H1 (cell line): ENCODE data around the gene LRRC63. TPM values are rescaled to one million over a fixed set of nuclear protein-coding genes. Genes with fewer than 3 reads are reported as not detected.

Experiments
- CTCF ChIA-PET: fragments of 300-600 bp; sonication (Branson Sonifier 250); formaldehyde crosslinking; loops from one replicate; lab custom pipeline; 2021; ENCODE audit not compliant: partially characterized antibody; lab: Charles Lee
- POLR2A ChIA-PET: fragments of 300-600 bp; sonication (Branson Sonifier 250); formaldehyde crosslinking; loops from one replicate; lab custom pipeline; 2021; ENCODE audit warnings: inconsistent platforms; ENCODE audit not compliant: partially characterized antibody; lab: Charles Lee
- DNase-seq, 2 experiments: peaks; one replicate each; pipeline versions ENCODE4 v3.0.0 to v3.0.0-alpha.2; 2010 to 2022; ENCODE audit warnings: low spot score in 2 of 2, low read depth in 1 of 2, mixed read lengths in 1 of 2
- FAIRE-seq: peaks from 2 replicates; lab custom pipeline; 2011; peaks lifted over from hg19 to GRCh38; lab: Jason Lieb, UNC
- H2AFZ ChIP-seq: 2 replicates; pipeline ENCODE4 v1.8.1; 2012; ENCODE audit warnings: low read length, inconsistent platforms
- H2AK5ac ChIP-seq: 2 replicates; pipeline ENCODE4 v1.6.1; 2013; ENCODE audit warnings: low read depth, low read length
- H2BK120ac ChIP-seq: replicated peaks from 2 replicates; pipeline ENCODE3; 2013; ENCODE audit warnings: low read depth, low read length, inconsistent platforms
- H2BK12ac ChIP-seq: 2 replicates; pipeline ENCODE4 v1.6.1; 2013; ENCODE audit warnings: low read depth, low read length
- H2BK15ac ChIP-seq: 2 replicates; pipeline ENCODE4 v1.6.1; 2013; ENCODE audit warnings: low read length
- H2BK20ac ChIP-seq: 2 replicates; pipeline ENCODE4 v1.6.1; 2013; ENCODE audit warnings: low read length
- H2BK5ac ChIP-seq: 2 replicates; pipeline ENCODE4 v1.6.1; 2013; ENCODE audit warnings: low read depth, low read length
- H3K14ac ChIP-seq: 2 replicates; pipeline ENCODE4 v1.6.1; 2013; ENCODE audit warnings: inconsistent platforms; ENCODE audit not compliant: insufficient read length
- H3K18ac ChIP-seq: 2 replicates; pipeline ENCODE4 v1.6.1; 2013; ENCODE audit warnings: low read length; ENCODE audit errors: extremely low read depth
- H3K23ac ChIP-seq: 2 replicates; pipeline ENCODE4 v1.6.1; 2013; ENCODE audit warnings: inconsistent platforms; ENCODE audit not compliant: insufficient read length
- H3K23me2 ChIP-seq: 2 replicates; pipeline ENCODE4 v1.6.1; 2013; ENCODE audit warnings: low read depth, low read length
- H3K27ac ChIP-seq: 2 replicates; pipeline ENCODE4 v1.6.1; 2011; ENCODE audit warnings: low read depth, low read length, inconsistent platforms
- H3K27me3 ChIP-seq, 4 experiments: replicated peaks in 1 of 4; 1 replicate in 1 of 4; 2 replicates in 3 of 4; pipeline versions ENCODE4 v1.6.1 to v1.8.1; 2011 to 2013; ENCODE audit warnings: low read length in 3 of 4, mild to moderate bottlenecking in 3 of 4, inconsistent platforms in 2 of 4, mixed read lengths in 2 of 4, moderate library complexity in 1 of 4; ENCODE audit not compliant: control insufficient read depth in 3 of 4, insufficient read depth in 3 of 4; ENCODE audit errors: extremely low read depth in 1 of 4
- H3K36me3 ChIP-seq, 4 experiments: 2 replicates each; pipeline versions ENCODE4 v1.6.1 to v1.8.1; 2011 to 2013; ENCODE audit warnings: mild to moderate bottlenecking in 4 of 4, low read length in 3 of 4, moderate library complexity in 2 of 4, control low read depth in 1 of 4, inconsistent platforms in 1 of 4; ENCODE audit not compliant: insufficient read depth in 4 of 4, control insufficient read depth in 2 of 4
- H3K4ac ChIP-seq: replicated peaks from 2 replicates; pipeline ENCODE3; 2013; ENCODE audit warnings: low read length, low read depth, mixed read lengths, inconsistent platforms; ENCODE audit not compliant: insufficient read length
- H3K4me1 ChIP-seq, 4 experiments: replicated peaks in 1 of 4; 1 replicate in 1 of 4; 2 replicates in 3 of 4; pipeline versions ENCODE4 v1.6.1 to v1.8.1; 2011 to 2013; ENCODE audit warnings: low read length in 3 of 4, inconsistent platforms in 2 of 4, mixed read lengths in 1 of 4; ENCODE audit not compliant: insufficient read depth in 4 of 4, control insufficient read depth in 3 of 4
- H3K4me2 ChIP-seq, 2 experiments: 2 replicates each; pipeline versions ENCODE4 v1.6.1 to v1.8.1; 2011 to 2013; ENCODE audit warnings: low read depth in 2 of 2, low read length in 2 of 2, control low read depth in 1 of 2, inconsistent platforms in 1 of 2, mild to moderate bottlenecking in 1 of 2; ENCODE audit not compliant: insufficient read depth in 1 of 2
- H3K4me3 ChIP-seq, 4 experiments: fragments of 200-600, 300-600 bp in 1 of 4; sonication (generic), shearing (Covaris generic), sonication (Bioruptor Twin) in 1 of 4; 2 replicates each; pipeline versions ENCODE4 v1.5.1 to v1.8.1; 2011 to 2016; ENCODE audit warnings: low read length in 4 of 4, low read depth in 3 of 4, control low read depth in 2 of 4, inconsistent platforms in 2 of 4, mild to moderate bottlenecking in 2 of 4, mixed read lengths in 1 of 4, moderate library complexity in 1 of 4; ENCODE audit not compliant: insufficient read depth in 2 of 4; ENCODE audit errors: extremely low read depth in 1 of 4
- H3K56ac ChIP-seq: replicated peaks from 2 replicates; pipeline ENCODE3; 2013; ENCODE audit warnings: low read depth, mild to moderate bottlenecking, mixed read lengths, low read length, inconsistent platforms; ENCODE audit not compliant: insufficient read length
- H3K79me1 ChIP-seq: 2 replicates; pipeline ENCODE4 v1.6.1; 2013; ENCODE audit warnings: low read depth, low read length, control low read depth
- H3K79me2 ChIP-seq, 2 experiments: 2 replicates each; pipeline versions ENCODE4 v1.6.1 to v1.8.1; 2012 to 2013; ENCODE audit warnings: low read length in 2 of 2, mild to moderate bottlenecking in 2 of 2, inconsistent platforms in 1 of 2; ENCODE audit not compliant: insufficient read depth in 2 of 2, control insufficient read depth in 1 of 2
- H3K9ac ChIP-seq, 4 experiments: replicated peaks in 1 of 4; 1 replicate in 1 of 4; 2 replicates in 3 of 4; pipeline versions ENCODE4 v1.6.1 to v1.8.1; 2011 to 2013; ENCODE audit warnings: low read depth in 3 of 4, low read length in 3 of 4, control low read depth in 2 of 4, mild to moderate bottlenecking in 2 of 4, moderate library complexity in 2 of 4, inconsistent platforms in 1 of 4; ENCODE audit errors: extremely low read depth in 1 of 4
- H3K9me3 ChIP-seq, 2 experiments: 2 replicates each; pipeline versions ENCODE4 v1.6.1 to v1.8.1; 2012 to 2013; ENCODE audit warnings: mild to moderate bottlenecking in 2 of 2, moderate library complexity in 2 of 2, control low read depth in 1 of 2, inconsistent platforms in 1 of 2, low read depth in 1 of 2, low read length in 1 of 2, mixed read lengths in 1 of 2; ENCODE audit not compliant: insufficient read depth in 2 of 2
- H4K20me1 ChIP-seq, 2 experiments: replicated peaks in 1 of 2; 2 replicates each; pipeline versions ENCODE3 to v1.8.1; 2011 to 2013; ENCODE audit warnings: inconsistent platforms in 2 of 2, low read length in 2 of 2, mild to moderate bottlenecking in 1 of 2; ENCODE audit not compliant: insufficient read depth in 2 of 2, control insufficient read depth in 1 of 2
- H4K5ac ChIP-seq: 2 replicates; pipeline ENCODE4 v1.6.1; 2013; ENCODE audit warnings: low read length, low read depth, mixed read lengths, inconsistent platforms; ENCODE audit not compliant: insufficient read length
- H4K8ac ChIP-seq: 2 replicates; pipeline ENCODE4 v1.8.0; 2013; ENCODE audit warnings: mild to moderate bottlenecking, moderate library complexity, low read length, inconsistent platforms; ENCODE audit not compliant: insufficient read depth; ENCODE audit errors: extremely low read depth
- H4K91ac ChIP-seq: replicated peaks from 2 replicates; pipeline ENCODE3; 2013; ENCODE audit warnings: low read length, mixed read lengths, inconsistent platforms; ENCODE audit not compliant: insufficient read length
- CEBPB ChIP-seq: IDR thresholded peaks from 2 replicates; pipeline ENCODE4 v1.6.1; 2012; ENCODE audit warnings: low read depth, low read length
- CTCF ChIP-seq, 3 experiments: IDR thresholded peaks; 1 replicate in 2 of 3; 2 replicates in 1 of 3; pipeline versions ENCODE4 v1.5.1 to v1.6.1; 2011; ENCODE audit warnings: low read length in 3 of 3, mild to moderate bottlenecking in 3 of 3, inconsistent platforms in 2 of 3, low read depth in 1 of 3, moderate library complexity in 1 of 3; ENCODE audit not compliant: insufficient read depth in 1 of 3; ENCODE audit errors: control extremely low read depth in 1 of 3
- GABPA ChIP-seq: IDR thresholded peaks from 2 replicates; pipeline ENCODE4 v1.6.1; 2011; ENCODE audit warnings: mild to moderate bottlenecking, low read length, moderate library complexity, borderline replicate concordance; ENCODE audit not compliant: insufficient read depth
- HDAC6 ChIP-seq: IDR thresholded peaks from one replicate; pipeline ENCODE4 v1.7.1; 2012; ENCODE audit warnings: low read depth, mild to moderate bottlenecking, inconsistent platforms, low read length, moderate library complexity
- SAP30 ChIP-seq: fragments of 300-600 bp; sonication (generic); IDR thresholded peaks from 2 replicates; pipeline ENCODE4 v1.7.1; 2012; ENCODE audit warnings: low read length, moderate library complexity, mild to moderate bottlenecking, inconsistent platforms; ENCODE audit not compliant: insufficient read depth, insufficient replicate concordance
- SRF ChIP-seq: IDR thresholded peaks from 2 replicates; pipeline ENCODE4 v1.6.1; 2011; ENCODE audit warnings: mild to moderate bottlenecking, low read depth, low read length, moderate library complexity
- TAF7 ChIP-seq: optimal IDR thresholded peaks from 2 replicates; pipeline ENCODE3; 2011; ENCODE audit warnings: low read depth, mild to moderate bottlenecking, inconsistent platforms, low read length, moderate library complexity, borderline replicate concordance
- WGBS, 2 experiments: shearing (Covaris generic) in 1 of 2; methylation state at CpG; one replicate each; pipeline versions ENCODE4 v1.1.6 to v1.1.7; 2013 to 2015; ENCODE audit warnings: low lambda C conversion rate in 2 of 2, mixed read lengths in 2 of 2, inconsistent platforms in 1 of 2, low coverage in 1 of 2, missing lambda C conversion rate in 1 of 2; ENCODE audit not compliant: insufficient replicate concordance in 2 of 2, insufficient coverage in 1 of 2, insufficient read length in 1 of 2; ENCODE audit errors: extremely low coverage in 1 of 2, missing lambda C conversion rate in 1 of 2; 5-methylcytosine and 5-hydroxymethylcytosine counted together
- polyA plus RNA-seq, 7 experiments: library from polyadenylated mRNA; depleted of rRNA in 3 of 7; stranded (reverse) in 5 of 7; unstranded in 2 of 7; fragments of >200 nt in 5 of 7; fragments of 200-250 nt in 2 of 7; gene quantifications; 1 replicate in 5 of 7; 2 replicates in 1 of 7; 4 replicates in 1 of 7; pipeline versions ENCODE4 v1.2.1 to v1.2.3, GENCODE V29; 2011 to 2013; ENCODE audit warnings: missing spikeins in 2 of 7, mixed read lengths in 2 of 7
- total RNA-seq: library from RNA; stranded (reverse); fragmentation: NEBNext Ultra II Directional; extraction: Animal tissue kit (Norgen Biotek cat#: 25700); gene quantifications from 2 replicates; pipeline ENCODE4 v1.2.1, GENCODE V29; 2021

Gene LRRC63
- total and polyA plus RNA-seq, 2 of the 8 experiments (the other 6 are each of a cell fraction or from before 2014, with no cell fraction given) = not detected

GRCh38 chr13:46181840-46182490, 29.8 kb upstream of the LRRC63 start, which contains the start of gene LCP1:
Gene LCP1, minus strand, starts transcription at chr13:46182177. Its CDS starts 22,515 bp downstream, at chr13:46159662.
- Histone ChIP-seq H2AFZ (peak within 1 kb of the TSS; percentile 91), H4K91ac (no peak within 1 kb of the TSS), H3K9ac (no peak within 1 kb of the TSS), H3K79me2 (no peaks in the 10 kb centered on the region), H3K4ac (no peak within 1 kb of the TSS), H2AK5ac (no peak within 1 kb of the TSS), H2BK120ac (no peak within 1 kb of the TSS), H3K23me2 (no peaks in the 10 kb centered on the region), H3K4me3 (no peak within 1 kb of the TSS), H3K27ac (no peak within 1 kb of the TSS), H3K27me3 (no peaks in the 10 kb centered on the region), H2BK15ac (no peak within 1 kb of the TSS), H3K4me2 (no peak within 1 kb of the TSS), H2BK5ac (no peak within 1 kb of the TSS), H3K79me1 (no peaks in the 10 kb centered on the region), H2BK20ac (no peak within 1 kb of the TSS), H2BK12ac (no peak within 1 kb of the TSS), H4K20me1 (no peaks in the 10 kb centered on the region), H3K4me1 (peaks cover 0 to 3% (median 0%) of the 10 kb centered on the region in 4 experiments; a peak in 1 of 7 replicates), H3K36me3 (no peaks in the 10 kb centered on the region), H3K18ac (no peak within 1 kb of the TSS), H3K23ac (no peak within 1 kb of the TSS), H4K5ac (no peak within 1 kb of the TSS), H4K8ac (no peak within 1 kb of the TSS), H3K56ac (no peak within 1 kb of the TSS), H3K9me3 (no peaks in the 10 kb centered on the region), H3K14ac (no peak within 1 kb of the TSS)
- CTCF ChIA-PET = interaction anchor here (0.6 to 2.2 kb wide), 7 partner anchors 8 to 26 kb away, joined by 3 to 9 read pairs (median 3); no protein-coding TSS in a partner anchor
- no peak for TF ChIP-seq CEBPB
- no peak for TF ChIP-seq GABPA
- TF ChIP-seq SAP30 = no peak
- no peak for TF ChIP-seq CTCF (IDR thresholded peaks at IDR 0.05; ENCODE audit: control extremely low read depth in 1 of 3, insufficient read depth in 1 of 3, low read depth in 1 of 3, low read length in 3 of 3)
- no peak for TF ChIP-seq HDAC6
- TF ChIP-seq TAF7 = no peak
- no peak for TF ChIP-seq SRF
- POLR2A ChIA-PET = interaction anchor here (0.6 kb wide), 1 partner anchor 143 kb away, joined by 3 read pairs; no protein-coding TSS in a partner anchor
- FAIRE-seq = no peak
- no peak for DNase-seq
- WGBS, 2 experiments = 96% methylated on average over 7 of the region's 8 CpGs; no CpG with 5 or more reads in 1 of the 2 experiments
